Testis (tissue), 2 donors: ENCODE data around the gene SETD2.

Source experiments
- CTCF ChIP-seq, 3 experiments: fragments of 450-650 bp in 2 of 3; fragments of 200-600 bp in 1 of 3; sonication (generic) in 1 of 3; IDR thresholded peaks; one replicate each; pipeline ENCODE4 v1.5.1; 2016 to 2019; ENCODE audit warnings: antibody characterized with exemption in 3 of 3, mild to moderate bottlenecking in 2 of 3, moderate library complexity in 1 of 3
- POLR2A ChIP-seq: fragments of 450-650 bp; IDR thresholded peaks from one replicate; pipeline ENCODE4 v1.6.1; 2017; ENCODE audit warnings: antibody characterized with exemption, mild to moderate bottlenecking, moderate library complexity

GRCh38 chr3:47143068-47143467 lies 20.8 kb downstream of the SETD2 start:
- TF ChIP-seq POLR2A (no peak), CTCF (IDR thresholded peaks at IDR 0.05) (no peak)
